GM13976 (cell line): ENCODE results near the gene ZNF382.

Experiments
- DNase-seq: peaks from one replicate; pipeline ENCODE4 v3.0.0; 2012; ENCODE audit warnings: low spot score
- in situ Hi-C: fragments of 300-500 bp; cut with MboI; formaldehyde crosslinking; loops from one replicate; pipeline ENCODE4 v1.12.0; 2022; ENCODE audit warnings: low sequenced_read_pairs, mixed read lengths, inconsistent platforms; ENCODE audit not compliant: unreplicated experiment
- TF ChIP-seq, protein P1 (sequence below): IDR thresholded peaks from 2 replicates; pipeline ENCODE4 v1.5.1; 2012; ENCODE audit warnings: borderline replicate concordance, mild to moderate bottlenecking; ENCODE audit not compliant: insufficient read depth; ENCODE audit errors: extremely low read depth, missing control alignments, control extremely low read depth

The ZNF382 gene

DNA sequence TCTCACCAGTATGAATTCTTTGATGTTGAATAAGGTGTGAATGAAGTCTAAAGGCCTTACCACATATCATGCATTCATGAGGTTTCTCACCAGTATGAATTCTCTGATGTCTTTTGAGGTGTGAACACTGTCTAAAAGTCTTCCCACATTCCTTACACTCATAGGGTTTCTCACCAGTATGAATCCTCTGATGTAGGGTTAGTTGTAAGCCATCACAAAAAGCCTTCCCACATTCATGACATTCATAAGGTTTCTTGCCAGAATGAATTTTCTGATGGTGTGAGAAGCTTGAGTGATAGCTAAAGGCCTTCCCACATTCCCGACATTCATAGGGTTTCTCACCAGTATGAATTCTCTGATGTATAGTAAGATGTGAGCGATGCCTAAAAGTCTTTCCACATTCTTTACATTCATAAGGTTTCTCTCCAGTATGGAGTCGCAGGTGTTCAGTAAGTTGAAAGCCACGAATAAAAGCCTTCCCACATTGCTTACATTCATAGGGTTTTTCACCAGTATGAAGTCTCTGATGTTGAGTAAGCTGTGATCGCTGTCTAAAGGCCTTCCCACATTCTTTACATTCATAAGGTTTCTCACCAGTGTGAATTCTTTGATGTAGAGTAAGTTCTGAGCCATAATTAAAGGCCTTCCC is 33.9 kb downstream of the ZNF382 start:
- in situ Hi-C loops: no loop called here
- TF ChIP-seq, protein P1, sequence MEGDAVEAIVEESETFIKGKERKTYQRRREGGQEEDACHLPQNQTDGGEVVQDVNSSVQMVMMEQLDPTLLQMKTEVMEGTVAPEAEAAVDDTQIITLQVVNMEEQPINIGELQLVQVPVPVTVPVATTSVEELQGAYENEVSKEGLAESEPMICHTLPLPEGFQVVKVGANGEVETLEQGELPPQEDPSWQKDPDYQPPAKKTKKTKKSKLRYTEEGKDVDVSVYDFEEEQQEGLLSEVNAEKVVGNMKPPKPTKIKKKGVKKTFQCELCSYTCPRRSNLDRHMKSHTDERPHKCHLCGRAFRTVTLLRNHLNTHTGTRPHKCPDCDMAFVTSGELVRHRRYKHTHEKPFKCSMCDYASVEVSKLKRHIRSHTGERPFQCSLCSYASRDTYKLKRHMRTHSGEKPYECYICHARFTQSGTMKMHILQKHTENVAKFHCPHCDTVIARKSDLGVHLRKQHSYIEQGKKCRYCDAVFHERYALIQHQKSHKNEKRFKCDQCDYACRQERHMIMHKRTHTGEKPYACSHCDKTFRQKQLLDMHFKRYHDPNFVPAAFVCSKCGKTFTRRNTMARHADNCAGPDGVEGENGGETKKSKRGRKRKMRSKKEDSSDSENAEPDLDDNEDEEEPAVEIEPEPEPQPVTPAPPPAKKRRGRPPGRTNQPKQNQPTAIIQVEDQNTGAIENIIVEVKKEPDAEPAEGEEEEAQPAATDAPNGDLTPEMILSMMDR: no peak
- no peak for DNase-seq

GRCh38 chr19:36646746-36647145 is 41.6 kb downstream of the ZNF382 start:
- TF ChIP-seq, protein P1: no peak
- in situ Hi-C loops: no loop called here
- no peak for DNase-seq

DNA sequence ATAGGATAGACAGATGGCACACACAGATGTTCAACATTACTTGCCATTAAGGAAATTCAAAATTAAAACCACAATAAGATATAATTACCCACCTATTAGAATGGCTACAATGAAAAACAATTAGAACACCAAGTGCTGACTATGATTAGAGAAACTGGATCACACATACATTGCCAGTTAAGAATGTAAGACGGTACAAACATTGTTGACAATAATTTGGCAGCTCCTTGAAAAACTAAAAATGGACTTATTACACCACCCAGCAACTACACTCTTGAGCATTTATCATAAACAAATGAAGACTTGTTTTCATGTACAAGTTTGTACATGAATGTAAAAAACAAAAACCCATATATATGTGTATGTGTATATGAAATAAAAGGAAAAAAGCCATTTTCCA is 47.8 kb downstream of the ZNF382 start:
- no peak for DNase-seq
- TF ChIP-seq, protein P1: no peak
- in situ Hi-C loops: no loop called here

GRCh38 chr19:36665832-36666231 is 60.7 kb downstream of the ZNF382 start:
- TF ChIP-seq, protein P1: no peak
- in situ Hi-C loops: no loop called here

DNA sequence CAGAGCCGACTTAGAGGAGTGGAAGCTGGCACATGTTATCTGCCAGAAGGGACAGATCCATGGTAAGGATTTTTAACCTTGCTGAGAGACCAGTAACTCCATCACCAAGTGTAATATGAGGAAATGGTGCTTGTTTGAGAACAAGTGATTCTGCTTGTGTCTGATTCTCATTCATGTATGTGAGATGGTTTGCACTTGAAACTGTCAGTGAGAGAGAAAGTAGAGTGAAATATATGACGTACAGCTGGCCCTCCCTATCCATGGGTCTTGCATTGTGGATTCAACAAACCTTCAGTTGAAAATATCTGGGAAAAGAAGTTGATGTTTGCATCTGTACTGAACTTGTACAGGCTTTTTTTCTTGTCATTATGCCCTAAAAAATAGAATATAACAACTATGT is 63.5 kb downstream of the ZNF382 start:
- DNase-seq: no peak
- in situ Hi-C loops: no loop called here
- TF ChIP-seq, protein P1: no peak

More at GRCh38 chr19:36665832-36666231, 60.7 kb downstream of the ZNF382 start:
- DNase-seq: peak; percentile 20

- in situ Hi-C loops: no loop called here
- TF ChIP-seq, protein P1: no peak
- DNase-seq: no peak
Measured at GRCh38 chr19:36672368-36672767, 67.3 kb downstream of the ZNF382 start.
